C4-2B (cell line): ENCODE measurements around the gene C1R.

Experiments used
- CTCF ChIP-seq: fragments of 450-650 bp; conservative IDR thresholded peaks from 2 replicates; pipeline ENCODE4 v1.5.1; 2017; ENCODE audit warnings: mild to moderate bottlenecking
- ZFX ChIP-seq: fragments of 450-650 bp; IDR thresholded peaks from 2 replicates; pipeline ENCODE4 v1.6.1; 2017

DNA sequence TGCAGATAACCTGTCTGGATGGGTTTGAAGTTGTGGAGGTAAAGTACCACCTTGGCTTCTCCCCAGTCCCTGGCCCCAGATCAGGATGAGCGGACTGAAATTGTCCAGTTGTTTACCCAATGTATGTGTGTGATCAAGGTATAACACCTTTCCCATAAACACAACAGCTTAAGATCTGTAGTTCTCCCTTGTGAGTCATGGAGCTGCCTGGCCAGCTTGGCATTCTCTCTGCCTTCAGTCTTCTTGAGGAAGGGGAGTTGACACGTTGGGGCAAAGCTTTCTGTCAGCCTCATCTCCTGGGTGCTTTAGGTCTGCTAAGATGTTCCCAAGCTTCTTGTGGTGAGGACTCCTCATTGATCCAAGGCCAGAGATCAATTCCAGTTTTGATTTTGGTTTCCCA is 25.6 kb downstream of the C1R start:
- no peak for TF ChIP-seq CTCF
- TF ChIP-seq ZFX = no peak
